ENCODE results near the gene ZNF385A.
"Not testable (repeated sequence)": the region's sequence is repeated elsewhere in the genome, so short reads cannot be mapped to it uniquely, and the experiment has no call there.

ZNF385A gene

DNA sequence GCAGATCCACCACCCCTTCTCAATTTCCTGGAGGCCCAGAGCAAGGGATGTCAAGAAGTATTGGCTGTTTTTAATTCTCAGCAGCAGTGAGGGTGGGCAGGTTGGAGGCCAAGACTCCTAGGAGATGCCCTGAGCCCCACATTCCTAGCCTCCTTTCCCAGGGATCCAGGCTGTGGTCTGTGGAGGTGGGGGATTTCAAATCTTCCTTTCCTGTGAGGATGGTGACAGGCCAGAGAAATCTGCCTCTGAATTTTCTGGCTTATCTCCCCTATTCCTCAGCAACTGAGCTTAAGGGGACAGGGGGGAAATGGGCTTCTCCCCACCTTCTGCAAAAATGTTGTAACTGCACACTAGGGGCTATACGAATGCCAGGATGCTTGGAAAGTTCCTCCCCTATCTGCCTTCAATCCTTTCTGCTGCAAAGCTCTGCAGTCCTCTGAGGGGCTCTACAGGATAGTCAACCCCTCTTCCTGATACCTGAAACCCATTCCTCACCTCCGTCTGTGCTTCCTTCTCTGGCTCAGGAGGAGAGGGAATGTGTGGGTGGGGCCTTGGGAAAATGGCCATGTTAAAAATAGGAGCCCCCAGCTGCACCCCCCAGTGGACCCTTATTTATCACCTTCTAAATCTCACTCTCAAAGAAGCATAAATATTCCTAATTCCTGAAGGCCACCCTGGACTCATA, 26.9 kb downstream of the ZNF385A start:
- H3K4me1 ChIP-seq (ENCODE audit: control insufficient read depth, insufficient read depth, low read length) = peaks cover 38% of the 10 kb centered on the region

GRCh38 chr12:54356951-54357356, 27.6 kb downstream of the ZNF385A start:
- H3K9ac ChIP-seq (ENCODE audit: low read depth, low read length) = no peak overlapping the region
- H3K27me3 ChIP-seq (ENCODE audit: control insufficient read depth, insufficient read depth, low read length) = no peaks in the 10 kb centered on the region
- H3K4me2 ChIP-seq (ENCODE audit: low read length) = no peak overlapping the region
- H3K4me3 ChIP-seq (ENCODE audit: low read length) = no peak overlapping the region
- H3K9me3 ChIP-seq (replicated peaks; ENCODE audit: low read length) = no peaks in the 10 kb centered on the region
- H3K36me3 ChIP-seq (ENCODE audit: insufficient read depth, low read length) = no peaks in the 10 kb centered on the region
- H3K4me1 ChIP-seq (ENCODE audit: control insufficient read depth, insufficient read depth, low read length) = peaks cover 44% of the 10 kb centered on the region

More for the DNA sequence above, 26.9 kb downstream of the ZNF385A start:
- Histone ChIP-seq H3K9me3 (replicated peaks; ENCODE audit: low read length) (no peaks in the 10 kb centered on the region), H3K4me3 (ENCODE audit: low read length) (no peak overlapping the region), H3K9ac (ENCODE audit: low read depth, low read length) (no peak overlapping the region), H3K27me3 (ENCODE audit: control insufficient read depth, insufficient read depth, low read length) (no peaks in the 10 kb centered on the region), H3K36me3 (ENCODE audit: insufficient read depth, low read length) (no peaks in the 10 kb centered on the region), H3K4me2 (ENCODE audit: low read length) (peak overlapping the region; percentile 95)

DNA sequence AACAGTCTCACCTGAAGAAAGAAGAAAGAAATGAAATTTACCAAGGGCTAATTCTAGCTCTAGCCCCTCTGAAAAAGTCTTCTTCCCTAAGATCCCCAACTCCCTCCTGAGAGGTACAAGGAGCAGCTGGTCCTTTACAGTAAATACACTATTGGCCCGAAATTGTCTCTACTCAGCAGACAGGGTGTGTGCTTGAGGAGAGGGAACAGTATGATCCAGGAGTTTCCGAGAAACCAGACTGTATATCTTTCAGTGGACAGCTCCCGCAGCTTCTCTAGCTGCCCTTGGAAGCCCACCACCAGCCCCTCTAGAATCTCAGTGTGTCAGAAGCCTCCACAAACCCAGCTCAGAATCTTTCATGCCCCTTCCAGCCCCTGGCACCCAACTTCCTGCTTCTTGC, 28.3 kb downstream of the ZNF385A start:
- Histone ChIP-seq H3K4me3 (ENCODE audit: low read length) (no peak overlapping the region), H3K9ac (ENCODE audit: low read depth, low read length) (no peak overlapping the region), H3K4me1 (ENCODE audit: control insufficient read depth, insufficient read depth, low read length) (peaks cover 48% of the 10 kb centered on the region)

GRCh38 chr12:54355104-54355815, 29.3 kb downstream of the ZNF385A start:
- Histone ChIP-seq H3K4me1 (ENCODE audit: control insufficient read depth, insufficient read depth, low read length) (peaks cover 40% of the 10 kb centered on the region), H3K4me3 (ENCODE audit: low read length) (no peak overlapping the region), H3K4me2 (ENCODE audit: low read length) (no peak overlapping the region), H3K36me3 (ENCODE audit: insufficient read depth, low read length) (peaks cover 14% of the 10 kb centered on the region), H3K9me3 (replicated peaks; ENCODE audit: low read length) (no peaks in the 10 kb centered on the region), H3K9ac (ENCODE audit: low read depth, low read length) (no peak overlapping the region), H3K27me3 (ENCODE audit: control insufficient read depth, insufficient read depth, low read length) (no peaks in the 10 kb centered on the region)

More for the DNA sequence above, 28.3 kb downstream of the ZNF385A start:
- Histone ChIP-seq H3K36me3 (ENCODE audit: insufficient read depth, low read length) (peaks cover 4% of the 10 kb centered on the region), H3K4me2 (ENCODE audit: low read length) (no peak overlapping the region), H3K27me3 (ENCODE audit: control insufficient read depth, insufficient read depth, low read length) (no peaks in the 10 kb centered on the region), H3K9me3 (replicated peaks; ENCODE audit: low read length) (no peaks in the 10 kb centered on the region)

DNA sequence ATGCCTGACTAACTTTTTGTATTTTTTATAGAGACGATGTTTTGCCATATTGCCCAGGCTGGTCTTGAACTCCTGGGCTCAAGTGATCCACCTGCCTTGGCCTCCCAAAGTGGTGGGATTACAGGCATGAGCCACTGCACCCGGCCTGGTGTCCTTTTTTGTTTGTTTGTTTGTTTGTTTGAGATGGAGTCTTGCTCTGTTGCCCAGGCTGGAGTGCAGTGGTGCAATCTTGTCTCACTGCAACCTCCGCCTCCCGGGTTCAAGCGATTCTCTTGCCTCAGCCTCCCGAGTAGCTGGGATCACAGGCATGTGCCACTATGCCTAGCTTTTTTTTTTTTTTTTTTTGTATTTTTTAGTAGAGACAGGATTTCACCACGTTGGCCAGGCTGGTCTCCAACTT, 30.3 kb downstream of the ZNF385A start:
- not testable (repeated sequence) for H3K4me2 ChIP-seq (ENCODE audit: low read length); H3K9ac ChIP-seq (ENCODE audit: low read depth, low read length); H3K4me3 ChIP-seq (ENCODE audit: low read length); H3K9me3 ChIP-seq (replicated peaks; ENCODE audit: low read length); H3K27me3 ChIP-seq (ENCODE audit: control insufficient read depth, insufficient read depth, low read length)
- Histone ChIP-seq H3K36me3 (ENCODE audit: insufficient read depth, low read length) (peaks cover 24% of the 10 kb centered on the region), H3K4me1 (ENCODE audit: control insufficient read depth, insufficient read depth, low read length) (peaks cover 32% of the 10 kb centered on the region)

DNA sequence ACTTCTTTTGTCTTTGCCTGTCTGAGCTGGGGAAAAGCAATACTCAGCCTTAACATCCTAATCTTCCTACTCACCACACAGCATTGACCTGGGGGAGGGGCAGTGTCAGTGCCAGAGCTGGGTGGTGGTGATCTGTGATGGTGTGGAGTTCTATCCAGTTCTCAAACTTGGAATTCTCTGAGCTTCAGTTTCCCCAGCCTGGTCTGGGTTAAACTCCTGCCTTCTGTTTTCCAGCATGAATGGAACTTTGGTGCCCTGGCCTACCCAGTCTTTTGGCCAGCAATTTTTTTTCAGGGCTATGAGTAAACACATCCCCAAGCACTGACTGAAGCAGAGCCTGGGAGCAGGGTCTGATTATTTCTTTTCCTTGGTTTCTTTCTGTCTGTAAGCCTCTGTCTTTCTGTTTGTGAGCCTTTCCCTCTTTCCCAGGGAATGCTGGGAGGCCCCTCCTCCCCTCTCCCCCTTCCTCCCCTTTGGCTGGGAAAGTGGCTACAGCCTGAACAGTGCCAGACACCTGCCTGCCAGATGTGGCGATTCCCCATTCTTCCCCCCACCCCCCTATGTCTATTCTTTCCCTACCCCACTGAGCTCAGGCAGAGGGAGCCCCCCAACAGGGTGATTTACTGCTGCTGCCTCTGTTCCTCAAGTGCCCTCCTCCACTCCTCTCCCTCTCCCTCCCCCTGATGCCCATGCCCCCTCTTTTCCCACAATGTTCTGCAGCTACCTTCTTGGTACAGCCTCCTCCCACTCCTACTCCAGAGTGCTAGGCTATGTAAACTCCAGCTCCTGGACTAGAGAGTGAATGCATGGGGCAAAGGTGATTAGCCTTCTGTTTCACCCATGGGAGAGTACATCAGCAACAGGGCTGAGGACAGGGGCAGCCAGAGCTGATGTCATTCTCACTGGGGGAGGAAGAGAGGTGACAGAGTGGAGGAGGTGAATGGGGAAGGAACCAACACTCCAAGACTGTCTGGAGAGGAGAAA, 31.4 kb downstream of the ZNF385A start:
- Histone ChIP-seq H3K4me3 (ENCODE audit: low read length) (no peak overlapping the region), H3K27me3 (ENCODE audit: control insufficient read depth, insufficient read depth, low read length) (no peaks in the 10 kb centered on the region), H3K4me1 (ENCODE audit: control insufficient read depth, insufficient read depth, low read length) (peaks cover 26% of the 10 kb centered on the region), H3K9me3 (replicated peaks; ENCODE audit: low read length) (no peaks in the 10 kb centered on the region), H3K9ac (ENCODE audit: low read depth, low read length) (no peak overlapping the region), H3K4me2 (ENCODE audit: low read length) (no peak overlapping the region), H3K36me3 (ENCODE audit: insufficient read depth, low read length) (peaks cover 32% of the 10 kb centered on the region)

- Histone ChIP-seq H3K9ac (ENCODE audit: low read depth, low read length) (no peak overlapping the region), H3K9me3 (replicated peaks; ENCODE audit: low read length) (no peaks in the 10 kb centered on the region), H3K4me1 (ENCODE audit: control insufficient read depth, insufficient read depth, low read length) (peaks cover 19% of the 10 kb centered on the region), H3K4me2 (ENCODE audit: low read length) (peak overlapping the region; percentile 28), H3K27me3 (ENCODE audit: control insufficient read depth, insufficient read depth, low read length) (no peaks in the 10 kb centered on the region), H3K36me3 (ENCODE audit: insufficient read depth, low read length) (peaks cover 43% of the 10 kb centered on the region), H3K4me3 (ENCODE audit: low read length) (no peak overlapping the region)
These were observed 32.5 kb downstream of the ZNF385A start for GRCh38 chr12:54352022-54352531.

DNA sequence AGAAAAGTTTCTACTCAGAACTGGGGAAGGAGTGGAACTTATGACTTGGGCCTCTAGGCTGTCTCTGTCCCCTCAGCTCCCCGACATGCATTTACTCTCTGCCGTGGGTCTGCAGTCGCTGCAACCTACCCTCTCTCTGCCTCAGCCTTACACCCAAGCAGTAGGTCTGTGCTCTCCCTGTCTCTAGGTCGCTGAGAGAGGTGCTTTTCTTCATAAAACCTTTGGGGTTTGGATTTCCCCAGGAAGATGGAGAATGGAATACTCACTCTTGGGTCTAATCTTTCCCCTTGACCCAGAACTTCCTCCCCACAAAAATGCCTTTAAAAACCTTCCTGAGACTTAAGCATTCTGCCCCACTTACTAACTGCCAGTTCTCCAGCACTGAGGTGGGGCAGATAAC, 33.2 kb downstream of the ZNF385A start:
- no peaks in the 10 kb centered on the region for H3K27me3 ChIP-seq (ENCODE audit: control insufficient read depth, insufficient read depth, low read length)
- H3K4me2 ChIP-seq (ENCODE audit: low read length) = no peak overlapping the region
- H3K9ac ChIP-seq (ENCODE audit: low read depth, low read length) = no peak overlapping the region
- no peaks in the 10 kb centered on the region for H3K9me3 ChIP-seq (replicated peaks; ENCODE audit: low read length)
- H3K36me3 ChIP-seq (ENCODE audit: insufficient read depth, low read length) = peaks cover 49% of the 10 kb centered on the region
- H3K4me3 ChIP-seq (ENCODE audit: low read length) = no peak overlapping the region
- H3K4me1 ChIP-seq (ENCODE audit: control insufficient read depth, insufficient read depth, low read length) = peaks cover 19% of the 10 kb centered on the region

DNA sequence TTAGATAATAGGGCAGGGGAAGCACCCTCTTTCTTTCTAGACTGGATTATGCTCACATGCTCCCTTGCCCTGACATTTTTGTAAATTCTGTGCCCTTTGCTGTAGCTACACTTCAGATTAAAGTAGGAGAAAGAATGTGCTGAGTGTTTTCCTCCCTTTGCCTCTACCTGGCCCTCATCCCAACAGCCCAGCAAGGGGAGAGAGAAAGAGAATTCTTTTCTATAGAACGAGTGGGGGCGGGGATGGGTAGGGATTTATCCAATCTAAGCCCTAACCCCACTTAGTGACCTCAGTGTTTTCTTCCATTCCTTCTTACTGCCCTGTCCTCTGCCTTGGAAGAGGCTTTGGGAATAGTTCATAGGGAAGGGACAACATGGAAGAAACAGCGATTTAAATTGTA, 33.8 kb downstream of the ZNF385A start:
- Histone ChIP-seq H3K36me3 (ENCODE audit: insufficient read depth, low read length) (peaks cover 49% of the 10 kb centered on the region), H3K9ac (ENCODE audit: low read depth, low read length) (no peak overlapping the region), H3K27me3 (ENCODE audit: control insufficient read depth, insufficient read depth, low read length) (no peaks in the 10 kb centered on the region), H3K4me1 (ENCODE audit: control insufficient read depth, insufficient read depth, low read length) (peaks cover 19% of the 10 kb centered on the region), H3K9me3 (replicated peaks; ENCODE audit: low read length) (no peaks in the 10 kb centered on the region), H3K4me3 (ENCODE audit: low read length) (no peak overlapping the region), H3K4me2 (ENCODE audit: low read length) (no peak overlapping the region)

DNA sequence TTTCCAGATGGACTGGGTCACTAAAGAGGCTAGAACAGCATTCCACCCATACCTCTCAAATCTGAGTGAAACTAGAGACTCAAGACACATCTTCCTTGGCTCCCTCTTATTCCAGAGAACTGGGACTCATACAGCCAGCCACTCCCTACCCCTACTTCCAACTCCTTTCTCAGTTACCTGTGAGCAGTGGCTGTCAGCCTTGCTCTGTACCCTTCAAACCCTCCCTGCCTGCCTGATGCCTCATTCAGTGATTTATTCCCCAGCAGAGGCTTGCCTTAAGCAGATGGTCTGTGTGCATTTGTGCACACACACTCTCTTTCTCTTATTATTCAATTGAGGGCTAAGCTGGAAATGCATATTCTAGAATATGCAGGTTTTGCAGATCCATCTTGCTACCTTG, 34.9 kb downstream of the ZNF385A start:
- H3K27me3 ChIP-seq (ENCODE audit: control insufficient read depth, insufficient read depth, low read length) = no peaks in the 10 kb centered on the region
- H3K36me3 ChIP-seq (ENCODE audit: insufficient read depth, low read length) = peaks cover 59% of the 10 kb centered on the region
- no peak overlapping the region for H3K9ac ChIP-seq (ENCODE audit: low read depth, low read length)
- H3K9me3 ChIP-seq (replicated peaks; ENCODE audit: low read length) = no peaks in the 10 kb centered on the region
- no peak overlapping the region for H3K4me2 ChIP-seq (ENCODE audit: low read length)
- no peak overlapping the region for H3K4me3 ChIP-seq (ENCODE audit: low read length)
- H3K4me1 ChIP-seq (ENCODE audit: control insufficient read depth, insufficient read depth, low read length) = peaks cover 19% of the 10 kb centered on the region

DNA sequence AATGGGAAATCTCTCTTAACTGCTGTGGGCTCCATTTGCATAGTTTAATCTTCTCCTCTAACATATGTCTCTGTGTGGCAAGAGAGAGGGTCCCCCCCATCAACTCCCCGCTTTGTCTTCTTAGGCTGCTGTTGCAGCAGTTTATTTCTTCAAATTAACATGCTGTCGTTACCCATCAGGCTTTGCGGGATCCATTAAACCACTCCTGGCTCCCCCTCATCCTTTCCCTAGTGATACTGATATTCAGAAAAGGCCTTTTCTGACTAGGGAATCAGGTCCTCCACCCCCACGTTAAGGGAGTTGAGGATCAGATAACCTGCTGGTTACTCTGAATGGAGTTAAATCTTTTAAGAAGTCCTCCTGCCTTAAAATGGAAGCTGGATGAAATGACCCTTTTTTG, 35.5 kb downstream of the ZNF385A start:
- H3K4me3 ChIP-seq (ENCODE audit: low read length) = no peak overlapping the region
- peaks cover 19% of the 10 kb centered on the region for H3K4me1 ChIP-seq (ENCODE audit: control insufficient read depth, insufficient read depth, low read length)
- no peak overlapping the region for H3K9ac ChIP-seq (ENCODE audit: low read depth, low read length)
- no peaks in the 10 kb centered on the region for H3K27me3 ChIP-seq (ENCODE audit: control insufficient read depth, insufficient read depth, low read length)
- no peak overlapping the region for H3K4me2 ChIP-seq (ENCODE audit: low read length)
- H3K9me3 ChIP-seq (replicated peaks; ENCODE audit: low read length) = no peaks in the 10 kb centered on the region
- H3K36me3 ChIP-seq (ENCODE audit: insufficient read depth, low read length) = peaks cover 59% of the 10 kb centered on the region
